ENCODE data around the gene SHLD1.
"Not testable (repeated sequence)": the region's sequence is repeated elsewhere in the genome, so short reads cannot be mapped to it uniquely, and the experiment has no call there.

Gene SHLD1

DNA sequence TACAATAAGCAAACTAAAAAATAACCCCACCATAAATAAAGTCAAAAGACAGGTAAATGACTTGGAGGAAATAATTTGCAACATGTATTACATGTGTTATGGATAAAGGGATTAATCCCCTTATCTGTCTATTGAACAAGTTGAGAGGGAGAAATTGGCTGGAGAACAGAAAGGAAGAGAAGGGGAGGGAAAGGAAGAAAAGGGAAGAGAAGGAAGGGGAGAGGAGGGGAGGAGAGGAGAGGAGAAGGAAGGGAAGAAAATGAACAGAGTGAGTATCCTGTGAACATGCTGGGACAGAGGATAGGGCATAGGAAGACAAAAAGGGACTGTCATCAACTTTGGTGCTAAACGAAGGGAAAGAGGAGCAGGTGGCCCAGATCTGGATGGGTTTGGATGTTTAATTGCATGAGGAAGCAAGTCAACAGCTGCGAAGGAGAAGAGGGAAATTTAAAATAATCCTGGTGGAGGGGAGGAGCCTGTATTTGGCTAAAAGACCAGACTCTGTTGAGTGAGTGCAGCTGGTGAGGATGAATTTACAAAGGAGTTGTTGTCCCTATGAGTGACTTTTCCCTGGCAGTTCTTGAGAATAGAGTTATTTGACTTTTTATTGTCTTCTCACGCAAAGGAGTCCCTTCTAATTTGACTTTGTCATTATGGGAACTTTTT is 14.2 kb upstream of the SHLD1 start:
- no peak for DNase-seq (ENCODE audit: low read depth in 3 of 3)

DNA sequence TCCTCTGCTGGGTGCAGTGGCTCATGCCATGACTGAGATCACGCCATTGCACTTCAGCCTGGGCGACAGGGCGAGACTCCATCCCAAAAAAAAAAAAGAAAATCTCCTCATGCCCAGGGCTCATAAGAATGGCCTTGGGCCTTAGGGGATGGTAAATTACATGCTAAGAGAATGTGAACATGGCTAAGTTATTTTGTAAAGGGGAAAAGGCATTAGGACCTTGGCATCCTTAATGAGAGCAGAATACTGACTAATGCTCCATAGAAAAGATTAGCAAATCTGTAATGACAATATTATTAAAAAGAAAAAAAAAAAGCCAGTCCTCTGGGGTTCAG is 12.6 kb upstream of the SHLD1 start:
- DNase-seq (ENCODE audit: low read depth in 3 of 3), result no peak

DNA sequence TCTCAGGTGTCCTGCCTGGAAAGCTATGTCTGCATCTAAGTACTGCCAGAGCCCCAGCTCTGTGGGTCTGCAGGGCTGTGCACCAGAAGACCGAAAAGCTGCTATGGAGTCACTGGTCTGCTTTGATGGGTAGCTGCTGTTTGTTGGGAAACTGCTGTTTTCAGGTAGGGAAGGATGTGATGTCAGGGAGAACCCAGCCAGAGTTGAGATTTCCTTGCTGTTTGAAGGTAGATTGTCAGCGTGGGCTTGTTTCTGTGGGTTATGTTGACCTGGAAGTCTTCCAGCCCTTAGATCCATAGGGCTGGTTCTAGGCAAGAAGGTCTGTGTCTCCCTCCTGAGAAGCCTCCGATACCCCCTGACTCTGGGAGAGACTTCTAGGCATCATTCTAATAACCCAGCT is 12.2 kb upstream of the SHLD1 start:
- DNase-seq (ENCODE audit: low read depth in 3 of 3), result no peak

DNA sequence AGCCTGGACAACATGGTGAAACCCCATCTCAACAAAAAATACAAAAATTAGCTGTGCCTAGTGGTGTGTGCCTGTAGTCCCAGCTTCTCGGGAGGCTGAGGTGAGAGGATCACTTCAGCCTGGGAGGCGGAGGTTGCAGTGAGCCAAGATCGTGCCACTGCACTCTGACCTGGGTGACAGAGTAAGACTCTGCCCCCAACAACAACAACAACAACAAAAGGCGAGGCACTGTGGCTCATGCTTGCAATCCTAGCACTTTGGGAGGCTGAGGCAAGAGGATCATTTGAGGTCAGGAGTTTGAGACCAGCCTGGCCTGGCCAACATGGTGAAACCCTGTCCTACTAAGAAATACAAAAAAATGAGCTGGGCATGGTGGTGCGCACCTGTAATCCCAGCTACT is 9.6 kb upstream of the SHLD1 start:
- not testable (repeated sequence) for DNase-seq (ENCODE audit: low read depth in 3 of 3)

DNA sequence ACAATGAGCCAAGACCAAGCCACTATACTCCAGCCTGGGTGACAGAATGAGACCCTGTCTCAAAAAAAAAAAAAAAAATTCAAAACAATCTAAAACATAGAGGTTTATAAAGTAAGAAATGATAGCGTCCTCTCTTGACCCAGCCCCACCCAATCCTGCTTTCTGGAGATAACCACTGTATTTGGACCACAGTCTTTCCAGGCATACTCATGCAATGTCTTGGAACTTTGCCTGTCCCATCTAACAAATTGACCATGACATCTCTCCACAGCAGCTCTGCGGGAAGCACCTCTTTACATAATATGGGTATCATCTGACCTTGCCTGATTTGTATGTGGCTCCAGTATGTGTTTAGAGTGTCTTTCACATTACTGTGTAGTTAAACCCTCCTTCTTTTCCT is 9.1 kb upstream of the SHLD1 start:
- no peak for DNase-seq (ENCODE audit: low read depth in 3 of 3)

DNA sequence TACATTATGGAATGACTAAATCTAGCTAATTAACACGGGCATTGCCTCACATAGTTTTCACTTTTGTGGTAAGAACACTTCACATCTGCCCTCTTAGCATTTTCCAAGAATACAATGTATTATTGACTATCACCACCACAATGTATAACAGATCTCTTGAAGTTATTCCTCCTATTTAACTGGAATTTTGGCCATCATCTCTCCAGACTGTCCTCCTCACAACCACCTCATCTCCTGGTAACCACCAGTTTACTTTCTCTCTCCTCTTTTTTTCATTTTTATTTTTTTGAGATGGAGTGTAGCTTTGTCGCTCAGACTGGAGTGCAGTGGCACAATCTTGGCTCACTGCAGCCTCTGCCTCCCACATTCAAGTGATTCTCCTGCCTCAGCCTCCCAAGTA is 8.2 kb upstream of the SHLD1 start:
- no peak for DNase-seq (ENCODE audit: low read depth in 3 of 3)

DNA sequence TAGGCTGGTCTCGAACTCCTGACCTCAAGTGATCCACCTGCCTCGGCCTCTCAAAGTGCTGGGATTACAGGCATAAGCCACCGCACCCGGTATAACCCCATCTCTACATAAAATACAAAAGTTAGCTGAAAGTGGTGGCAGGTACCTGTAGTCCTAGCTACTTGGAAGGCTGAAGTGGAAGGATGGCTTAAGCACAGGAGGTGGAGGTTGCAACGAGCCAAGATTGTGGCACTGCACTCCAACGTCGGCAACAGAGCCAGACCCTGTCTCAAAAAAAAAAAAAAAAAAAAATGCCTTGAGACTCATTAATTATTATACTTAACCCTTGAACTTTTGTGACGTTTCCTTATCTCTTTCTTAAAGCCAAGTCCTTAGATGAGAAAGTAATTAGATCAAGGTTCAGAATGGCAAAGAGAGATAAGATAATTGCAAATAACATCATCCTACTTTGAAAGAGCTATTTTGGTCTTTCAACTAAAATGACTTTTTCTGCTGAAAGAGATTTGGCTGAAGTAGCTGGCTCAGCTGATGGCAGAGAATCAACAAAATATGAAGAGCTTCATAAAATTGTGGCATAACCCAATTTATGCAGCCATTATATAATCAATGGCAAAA is 4.7 kb upstream of the SHLD1 start:
- DNase-seq (ENCODE audit: low read depth in 3 of 3), result no peak

DNA sequence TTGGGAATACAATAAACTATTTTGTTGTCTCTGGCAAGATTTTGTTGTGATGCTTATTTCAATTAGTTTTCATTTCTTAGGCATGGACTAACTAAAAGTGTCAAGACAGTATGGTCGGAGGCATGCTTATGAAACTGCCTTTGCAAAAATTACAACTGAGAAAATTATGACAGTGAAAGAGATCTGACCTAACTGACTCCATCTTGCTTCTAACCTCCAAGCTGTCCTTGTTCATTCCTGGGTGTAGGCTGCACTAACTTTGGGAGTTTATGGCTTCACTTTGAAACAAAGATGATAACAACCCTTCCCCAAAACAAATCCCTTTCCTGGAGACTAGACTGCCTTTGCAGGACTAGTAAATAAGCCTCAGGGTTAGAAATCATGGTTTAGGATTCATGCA is 4.1 kb upstream of the SHLD1 start:
- DNase-seq (ENCODE audit: low read depth in 3 of 3), result no peak

DNA sequence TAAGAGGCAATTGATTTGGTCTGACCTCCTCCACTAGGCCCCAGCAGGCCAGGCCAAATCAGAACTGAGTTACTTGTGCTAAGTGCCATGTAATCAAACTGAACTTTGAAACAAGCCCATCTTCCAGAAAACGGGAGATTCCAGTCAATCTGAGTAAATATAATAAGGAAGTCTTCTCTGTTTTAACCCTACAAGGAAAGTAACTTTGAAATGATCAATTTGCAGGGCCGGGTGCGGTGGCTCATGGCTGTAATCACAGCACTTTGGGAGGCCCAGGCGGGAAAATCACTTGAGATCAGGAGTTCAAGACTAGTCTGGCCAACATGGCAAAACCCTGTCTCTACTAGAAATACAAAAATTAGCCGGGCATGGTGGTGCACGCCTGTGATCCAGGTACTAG is 2.0 kb upstream of the SHLD1 start:
- no peak for DNase-seq (ENCODE audit: low read depth in 3 of 3)

DNA sequence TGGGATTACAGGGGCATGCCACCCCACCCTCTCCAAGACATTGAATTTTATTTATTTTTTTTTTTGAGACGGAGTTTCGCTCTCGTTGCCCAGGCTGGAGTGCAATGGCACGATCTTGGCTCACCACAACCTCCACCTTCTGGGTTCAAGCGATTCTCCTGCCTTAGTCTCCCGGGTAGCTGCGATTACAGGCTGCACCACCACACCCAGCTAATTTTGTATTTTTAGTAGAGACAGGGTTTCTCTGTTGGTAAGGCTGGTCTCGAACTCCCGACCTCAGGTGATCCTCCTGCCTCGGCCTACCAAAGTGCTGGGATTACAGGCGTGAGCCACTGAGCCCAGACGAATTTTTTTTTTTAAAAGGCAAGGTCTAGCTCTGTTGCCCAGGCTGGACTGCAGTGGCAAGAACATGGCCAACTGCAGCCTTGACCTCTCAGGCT is 669 bp upstream of the SHLD1 start:
- DNase-seq (ENCODE audit: low read depth in 3 of 3), result not testable (repeated sequence)

DNA sequence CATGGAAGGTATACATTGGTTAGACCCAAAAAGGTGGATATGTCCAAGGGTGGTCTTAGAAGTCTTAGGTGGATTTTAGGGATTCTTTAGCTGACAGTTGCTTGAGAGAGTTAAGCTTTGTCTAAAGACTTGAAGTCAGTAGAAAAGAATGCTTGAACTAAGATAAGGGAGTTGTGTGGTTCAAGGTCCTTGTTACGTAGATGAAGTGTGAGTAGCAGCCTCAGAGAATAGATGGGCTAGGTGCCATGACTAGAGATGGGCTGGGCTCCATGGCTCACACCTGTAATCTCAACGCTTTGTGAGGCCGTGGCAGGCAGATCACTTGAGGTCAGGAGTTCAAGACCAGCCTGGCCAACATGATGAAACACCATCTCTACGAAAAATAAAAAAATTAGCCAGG is 1.7 kb downstream of the SHLD1 start:
- DNase-seq (ENCODE audit: low read depth in 3 of 3), result no peak

DNA sequence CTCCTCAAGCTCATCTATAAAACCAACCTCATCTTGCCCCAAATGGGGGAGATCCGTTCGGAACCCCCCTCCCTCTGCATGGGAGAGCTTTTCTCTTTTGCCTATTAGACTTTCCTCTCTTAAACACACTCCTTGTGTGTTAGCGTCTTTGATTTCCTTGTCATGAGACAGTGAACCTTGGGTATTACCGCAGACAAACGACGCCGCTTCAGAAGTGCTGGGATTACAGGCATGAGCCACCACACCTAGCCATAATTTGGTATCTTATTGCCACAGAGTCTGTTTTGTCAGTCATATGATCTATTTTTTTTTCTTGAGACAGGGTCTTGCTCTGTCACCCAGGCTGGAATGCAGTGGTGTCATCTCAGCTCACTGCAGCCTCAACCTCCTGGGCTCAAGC is 3.6 kb downstream of the SHLD1 start:
- no peak for DNase-seq (ENCODE audit: low read depth in 3 of 3)

DNA sequence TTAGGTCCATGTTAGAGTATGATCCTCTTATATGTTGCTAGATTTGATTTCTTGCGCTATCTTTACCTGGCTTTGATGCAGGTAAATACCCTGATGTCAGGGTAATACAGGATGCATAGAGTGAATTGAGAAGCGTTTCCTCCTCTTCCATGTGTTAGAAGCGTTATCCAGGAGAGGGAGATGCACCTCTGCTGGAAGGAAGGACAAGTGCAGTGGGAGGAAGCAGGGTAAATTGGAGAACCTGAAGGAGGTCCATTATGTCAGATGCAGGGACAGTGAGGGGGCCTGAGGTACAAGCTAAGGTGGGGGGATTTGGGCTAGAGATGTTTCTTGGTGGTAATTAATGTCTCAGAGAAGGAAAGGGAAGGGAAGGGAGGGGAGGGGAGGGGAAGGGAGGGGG is 7.7 kb downstream of the SHLD1 start:
- no peak for DNase-seq (ENCODE audit: low read depth in 3 of 3)

DNA sequence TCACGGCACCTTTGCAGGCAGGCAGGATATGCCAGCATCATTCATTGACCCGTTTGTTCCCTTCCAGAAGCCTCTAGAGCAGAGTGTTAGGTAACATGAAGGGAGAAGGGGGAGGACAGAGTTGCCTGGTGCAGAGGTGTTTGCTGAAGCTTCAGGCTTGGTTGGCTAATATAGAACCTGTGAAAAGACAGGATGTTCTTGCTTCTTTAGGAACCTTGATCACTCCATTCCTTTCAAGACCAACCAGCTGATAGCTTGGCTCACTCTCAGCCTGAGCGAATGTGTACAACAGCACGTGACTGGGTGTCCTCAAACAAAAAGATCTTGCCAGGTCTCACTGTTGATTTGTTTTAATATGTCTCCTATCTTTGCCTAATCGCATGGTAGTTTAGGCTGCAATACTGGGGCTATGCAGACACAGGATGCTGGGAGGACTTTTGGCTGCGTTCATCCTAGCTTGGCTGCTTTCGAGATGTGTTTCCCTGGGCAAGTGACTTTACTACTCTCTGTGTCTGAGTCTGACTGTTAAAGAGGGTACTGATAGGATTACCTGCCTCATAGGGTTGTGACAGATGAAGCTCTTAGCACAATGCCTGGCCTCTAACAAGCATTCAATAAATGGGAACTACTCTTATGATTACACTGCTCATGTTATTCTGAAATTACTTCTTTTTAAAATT is 16.0 kb downstream of the SHLD1 start:
- no peak for DNase-seq (ENCODE audit: low read depth in 3 of 3)

DNA sequence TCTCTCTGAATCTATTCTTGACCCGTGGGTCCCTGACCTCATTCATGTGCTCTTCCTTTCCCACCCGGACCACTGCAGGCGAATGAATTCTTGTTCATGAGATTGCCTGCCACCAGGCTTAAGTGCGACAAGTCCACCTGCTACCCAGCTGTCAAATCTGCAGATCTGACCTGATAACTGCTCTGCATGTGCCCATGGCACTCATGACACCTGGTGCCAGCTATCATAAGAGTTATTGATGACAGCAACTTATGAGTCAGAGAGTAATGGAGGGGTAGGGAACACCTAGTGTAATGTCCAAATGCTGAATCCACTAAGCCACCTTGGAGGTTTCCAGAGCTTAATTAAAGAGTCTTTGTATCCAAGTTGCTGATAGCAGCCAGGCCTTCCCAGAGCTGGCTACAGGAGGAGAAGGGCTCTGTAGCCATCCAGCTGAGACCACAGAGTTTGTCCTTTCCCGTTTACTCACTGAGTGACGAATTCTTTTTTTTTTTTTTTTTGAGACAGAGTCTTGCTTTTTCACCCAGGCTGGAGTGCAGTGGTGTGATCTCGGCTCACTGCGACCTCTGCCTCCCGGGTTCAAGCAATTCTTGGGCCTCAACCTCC is 17.4 kb downstream of the SHLD1 start:
- no peak for DNase-seq (ENCODE audit: low read depth in 3 of 3)

DNA sequence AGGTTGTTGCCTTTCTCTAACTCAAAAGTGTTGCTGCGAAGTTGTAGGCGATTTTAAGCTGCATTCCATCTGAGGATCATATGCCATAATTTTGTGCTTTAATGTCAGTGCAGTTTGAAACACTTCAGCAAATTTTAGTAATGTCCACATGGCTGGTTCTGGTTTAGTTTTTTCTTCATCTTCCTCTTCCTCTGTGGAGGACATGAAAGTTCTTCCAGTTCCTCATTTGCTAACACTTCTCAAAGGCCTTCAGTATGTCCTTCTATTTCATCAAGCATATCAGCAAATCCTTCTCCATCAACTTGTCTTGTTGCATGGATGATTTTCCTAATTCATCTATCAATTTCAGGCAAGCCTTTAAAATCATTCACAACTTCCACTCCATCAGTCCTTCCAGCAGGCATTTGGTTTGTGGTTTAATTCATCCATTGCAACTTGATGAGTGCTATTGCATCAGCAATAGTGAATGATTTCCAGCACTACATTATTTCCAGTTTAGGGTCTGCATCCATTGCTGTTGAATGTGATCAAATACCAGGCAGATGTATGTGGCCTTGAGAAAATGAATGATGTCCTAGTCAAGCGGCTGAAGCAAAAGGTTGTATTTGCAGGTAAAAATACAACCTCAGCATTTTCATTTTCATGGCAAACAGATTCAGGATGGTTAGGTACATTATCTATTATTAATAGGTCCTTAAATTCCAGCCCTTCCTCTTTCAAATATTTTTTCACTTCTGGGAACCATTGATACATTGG is 20.2 kb downstream of the SHLD1 start:
- no peak for DNase-seq (ENCODE audit: low read depth in 3 of 3)

DNA sequence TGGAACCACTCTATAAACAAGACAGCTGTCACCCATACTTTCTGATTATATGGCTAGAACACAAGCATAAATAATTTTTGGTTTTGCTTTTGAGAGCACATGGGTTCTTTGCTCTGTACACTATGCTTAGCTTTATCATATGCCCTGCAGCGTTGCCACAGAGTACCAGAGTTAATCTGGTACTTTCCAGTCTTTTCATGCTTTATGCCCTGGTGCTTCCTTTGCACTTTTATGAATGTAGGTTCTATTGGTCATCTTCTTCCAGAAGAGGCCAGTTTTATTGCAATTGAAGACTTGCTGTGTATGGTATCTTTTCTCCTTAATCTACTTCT is 20.8 kb downstream of the SHLD1 start:
- DNase-seq (ENCODE audit: low read depth in 3 of 3), result no peak

DNA sequence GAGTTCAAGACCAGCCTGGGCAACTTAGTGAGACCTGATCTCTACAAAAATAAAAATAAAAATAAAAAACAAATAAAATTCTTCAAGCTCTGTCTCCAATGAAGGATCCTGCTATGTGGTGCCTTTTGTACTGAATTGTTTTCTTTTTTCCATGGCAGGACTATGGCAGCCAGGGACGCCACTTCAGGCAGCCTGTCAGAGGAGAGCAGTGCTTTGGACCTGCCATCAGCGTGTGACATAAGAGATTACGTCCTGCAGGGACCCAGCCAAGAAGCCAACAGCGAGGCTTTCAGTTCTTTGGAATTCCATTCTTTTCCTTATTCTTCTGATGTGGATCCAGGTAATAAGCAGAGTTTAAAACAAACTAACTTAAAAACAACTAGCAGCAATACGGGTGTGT is 22.5 kb downstream of the SHLD1 start:
- DNase-seq (ENCODE audit: low read depth in 3 of 3), result no peak

DNA sequence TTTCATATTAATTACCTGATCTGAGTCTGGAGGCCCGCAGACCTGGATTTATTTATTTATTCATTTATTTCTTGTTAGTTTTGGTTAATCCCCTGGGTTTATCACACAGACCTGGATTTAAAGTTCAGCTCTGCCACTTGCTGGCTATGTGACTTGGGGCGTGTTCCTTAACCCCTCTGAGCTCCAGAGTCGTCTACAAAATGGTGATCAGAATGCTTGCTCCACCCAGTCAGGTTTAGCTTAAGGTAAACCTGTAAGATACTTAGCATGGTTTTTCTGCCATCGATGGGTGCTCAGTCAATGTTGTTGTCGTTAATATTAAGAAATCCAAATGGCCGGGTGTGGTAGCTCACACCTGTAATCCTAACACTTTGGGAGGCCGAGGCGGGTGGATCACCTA is 23.4 kb downstream of the SHLD1 start:
- DNase-seq (ENCODE audit: low read depth in 3 of 3), result no peak

DNA sequence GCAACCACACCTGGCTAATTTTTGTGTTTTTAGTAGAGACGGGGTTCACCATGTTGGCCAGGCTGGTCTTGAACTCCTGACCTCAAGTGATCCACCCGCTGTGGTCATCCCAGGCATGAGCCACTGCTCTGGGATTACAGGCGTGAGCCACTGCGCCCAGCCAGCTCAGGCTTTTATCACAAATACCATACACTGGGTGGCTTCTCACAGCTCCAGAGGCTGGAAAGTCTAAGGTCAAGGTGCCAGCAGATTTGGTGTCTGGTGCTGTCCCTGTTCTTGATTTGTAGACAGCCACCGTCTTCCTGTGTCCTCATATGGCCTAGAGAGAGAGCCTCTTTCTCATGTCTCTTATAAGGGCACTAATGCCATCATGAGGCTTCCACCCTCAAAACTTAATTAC is 25.9 kb downstream of the SHLD1 start:
- no peak for DNase-seq (ENCODE audit: low read depth in 3 of 3)

DNA sequence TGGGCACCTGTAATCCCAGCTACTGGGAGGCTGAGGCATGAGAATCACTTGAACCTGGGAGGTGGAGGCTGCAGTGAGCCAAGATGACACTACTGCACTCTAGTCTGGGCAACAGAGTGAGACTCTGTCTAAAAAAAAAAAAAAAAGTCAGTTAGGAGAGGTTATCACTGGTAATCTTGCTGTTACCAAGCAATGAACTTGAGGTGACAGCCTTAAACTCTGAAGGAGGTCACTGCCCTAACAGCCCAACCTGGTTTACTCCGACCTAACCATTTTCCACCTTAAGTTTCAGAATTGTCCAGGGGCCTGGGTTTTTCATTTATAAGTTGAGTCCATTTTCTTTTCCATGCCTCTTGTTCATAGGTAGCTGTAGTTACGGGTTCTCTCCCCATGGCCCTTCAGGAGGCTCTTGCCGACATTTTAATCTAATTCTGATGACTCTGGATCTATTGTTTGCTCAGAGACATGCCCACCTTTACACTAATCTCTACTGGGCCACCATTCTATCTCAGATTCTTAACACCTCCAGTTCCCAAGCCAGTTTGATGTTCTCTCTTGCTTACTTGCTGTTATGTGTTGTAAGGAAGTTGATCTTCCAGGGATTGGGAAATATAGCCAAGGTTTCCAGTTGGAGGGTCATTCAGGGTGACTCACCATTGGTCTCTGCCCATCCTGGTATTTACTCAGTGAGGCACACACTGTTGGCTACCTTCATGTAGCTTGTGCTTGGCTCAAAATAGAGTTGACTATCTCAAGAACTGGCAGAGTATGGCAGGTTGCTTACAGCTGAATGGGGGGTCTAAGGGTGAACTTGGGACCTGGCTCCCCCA is 29.1 kb downstream of the SHLD1 start:
- no peak for DNase-seq (ENCODE audit: low read depth in 3 of 3)

DNA sequence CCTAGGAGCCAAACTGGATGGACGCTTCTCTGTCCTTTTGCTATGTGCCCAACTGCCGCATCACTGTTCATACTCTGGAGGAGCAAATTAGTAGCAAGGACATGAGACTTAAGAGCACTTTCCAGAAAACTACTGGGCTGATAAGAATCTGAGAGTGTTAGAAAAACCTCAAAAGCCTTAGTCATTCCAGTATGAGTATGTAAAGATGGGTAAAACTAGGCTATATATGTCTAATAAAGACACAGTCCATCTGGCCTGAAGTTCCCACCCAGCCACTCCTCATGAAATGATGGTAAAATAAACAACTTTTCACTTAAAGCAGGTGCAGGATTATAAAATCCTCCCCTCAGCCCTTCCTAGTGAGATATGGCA is 30.6 kb downstream of the SHLD1 start:
- no peak for DNase-seq (ENCODE audit: low read depth in 3 of 3)
